Breast epithelium (tissue), 3 donors: ENCODE results near the gene COPG2.
"Not testable (repeated sequence)": the region's sequence is repeated elsewhere in the genome, so short reads cannot be mapped to it uniquely, and the experiment has no call there.

Experiments used
- CTCF ChIP-seq, 3 donors: fragments of 450-650 bp; IDR thresholded peaks; one replicate each; pipeline ENCODE4 v1.5.1; 2016 to 2017; ENCODE audit warnings: antibody characterized with exemption in 3 of 3, mild to moderate bottlenecking in 3 of 3, moderate library complexity in 3 of 3
- POLR2A ChIP-seq: fragments of 450-650 bp; IDR thresholded peaks from one replicate; pipeline ENCODE4 v1.6.1; 2016; ENCODE audit warnings: antibody characterized with exemption, mild to moderate bottlenecking, moderate library complexity
- POLR2AphosphoS5 ChIP-seq, 3 donors: sonication (generic); formaldehyde crosslinking; IDR thresholded peaks; one replicate each; pipeline ENCODE4 v1.6.1; 2017; ENCODE audit warnings: antibody characterized with exemption in 3 of 3

- TF ChIP-seq POLR2A; POLR2AphosphoS5 (IDR thresholded peaks at IDR 0.05); CTCF (IDR thresholded peaks at IDR 0.05): not testable (repeated sequence)
Observed at GRCh38 chr7:130585932-130586331, 82.6 kb downstream of the COPG2 start.
